K562 (cell line): ENCODE measurements around the gene ZBTB16. TPM values are rescaled to one million over a fixed set of nuclear protein-coding genes. Genes with fewer than 3 reads are reported as not detected.

Source experiments
- CHD7 ChIP-seq: fragments of 200-600 bp; sonication (generic); IDR thresholded peaks from one replicate; pipeline ENCODE4 v1.6.1; 2012; ENCODE audit warnings: mild to moderate bottlenecking, low read depth, low read length, inconsistent platforms
- EZH2 ChIP-seq: IDR thresholded peaks from 2 replicates; pipeline ENCODE4 v1.6.1; 2012; ENCODE audit warnings: low read depth, mild to moderate bottlenecking, inconsistent platforms, low read length, borderline replicate concordance
- GTF2A2 ChIP-seq: IDR thresholded peaks from 2 replicates; pipeline ENCODE4 v1.6.1; 2016; ENCODE audit warnings: mild to moderate bottlenecking, missing genetic modification characterization, missing compliant biosample characterization
- HDGF ChIP-seq: fragments of 450-650 bp; IDR thresholded peaks from 2 replicates; pipeline ENCODE4 v1.6.1; 2016
- JUND ChIP-seq, 2 experiments: IDR thresholded peaks; 2 replicates in 1 of 2; 3 replicates in 1 of 2; pipeline ENCODE4 v1.6.1; 2011; ENCODE audit warnings: borderline replicate concordance in 2 of 2, low read depth in 2 of 2, low read length in 2 of 2, improper control_type of control experiment in 1 of 2, missing biosample characterization in 1 of 2, missing genetic modification characterization in 1 of 2, missing genetic modification reagents in 1 of 2
- MAFF ChIP-seq: IDR thresholded peaks from 2 replicates; pipeline ENCODE4 v1.6.1; 2012; ENCODE audit warnings: low read length, improper control_type of control experiment
- MED1 ChIP-seq: sonication (generic); formaldehyde crosslinking; IDR thresholded peaks from 2 replicates; pipeline ENCODE4 v1.8.1; 2023; ENCODE audit warnings: missing genetic modification reagents, borderline replicate concordance
- THRA ChIP-seq: fragments of 450-650 bp; IDR thresholded peaks from 2 replicates; pipeline ENCODE4 v1.6.1; 2017; ENCODE audit warnings: mild to moderate bottlenecking, moderate library complexity
- polyA plus RNA-seq, 8 experiments: library from polyadenylated mRNA; depleted of rRNA in 4 of 8; stranded (reverse) in 5 of 8; unstranded in 3 of 8; fragments of >200 nt; fragmentation: Nextera tagmentation in 2 of 8; fragmentation: Illumina TruSeq in 1 of 8; extraction: Ambion mirVana in 2 of 8; extraction: Trizol in 1 of 8; gene quantifications; 2 replicates each; pipeline versions ENCODE4 v1.2.1 to v1.2.3, GENCODE V29; 2011 to 2014; ENCODE audit warnings: inconsistent platforms in 1 of 8, missing spikeins in 1 of 8
- total RNA-seq, 7 experiments: library from RNA; depleted of rRNA in 6 of 7; stranded (reverse); fragments of >200 nt in 6 of 7; fragmentation: Illumina TruSeq in 2 of 7; extraction: Trizol in 2 of 7; gene quantifications; 2 replicates each; pipeline versions ENCODE4 v1.2.1 to v1.2.3, GENCODE V29; 2011 to 2021; ENCODE audit warnings: low replicate concordance in 1 of 7
- TF ChIP-seq, protein P1 (sequence below): sonication (generic); formaldehyde crosslinking; IDR thresholded peaks from 2 replicates; pipeline ENCODE4 v1.8.1; 2023; ENCODE audit warnings: mild to moderate bottlenecking, missing genetic modification reagents, moderate library complexity
- TF ChIP-seq, protein P2 (sequence below): fragments of 250-450 bp; sonication (Bioruptor Pico); IDR thresholded peaks from 2 replicates; pipeline ENCODE4 v1.8.0; 2022; ENCODE audit warnings: inconsistent platforms

Gene ZBTB16
- total and polyA plus RNA-seq, 9 of the 15 experiments (the other 6 are each of a cell fraction or from before 2014, with no cell fraction given) = 0.06 to 0.40 (median 0.24) TPM; not detected in 4

- no peak for TF ChIP-seq CHD7
- no peak for TF ChIP-seq MED1
- no peak for TF ChIP-seq EZH2
- no peak for TF ChIP-seq HDGF
- TF ChIP-seq, protein P1, sequence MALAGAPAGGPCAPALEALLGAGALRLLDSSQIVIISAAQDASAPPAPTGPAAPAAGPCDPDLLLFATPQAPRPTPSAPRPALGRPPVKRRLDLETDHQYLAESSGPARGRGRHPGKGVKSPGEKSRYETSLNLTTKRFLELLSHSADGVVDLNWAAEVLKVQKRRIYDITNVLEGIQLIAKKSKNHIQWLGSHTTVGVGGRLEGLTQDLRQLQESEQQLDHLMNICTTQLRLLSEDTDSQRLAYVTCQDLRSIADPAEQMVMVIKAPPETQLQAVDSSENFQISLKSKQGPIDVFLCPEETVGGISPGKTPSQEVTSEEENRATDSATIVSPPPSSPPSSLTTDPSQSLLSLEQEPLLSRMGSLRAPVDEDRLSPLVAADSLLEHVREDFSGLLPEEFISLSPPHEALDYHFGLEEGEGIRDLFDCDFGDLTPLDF = no peak
- TF ChIP-seq MAFF = no peak
- TF ChIP-seq, protein P2, sequence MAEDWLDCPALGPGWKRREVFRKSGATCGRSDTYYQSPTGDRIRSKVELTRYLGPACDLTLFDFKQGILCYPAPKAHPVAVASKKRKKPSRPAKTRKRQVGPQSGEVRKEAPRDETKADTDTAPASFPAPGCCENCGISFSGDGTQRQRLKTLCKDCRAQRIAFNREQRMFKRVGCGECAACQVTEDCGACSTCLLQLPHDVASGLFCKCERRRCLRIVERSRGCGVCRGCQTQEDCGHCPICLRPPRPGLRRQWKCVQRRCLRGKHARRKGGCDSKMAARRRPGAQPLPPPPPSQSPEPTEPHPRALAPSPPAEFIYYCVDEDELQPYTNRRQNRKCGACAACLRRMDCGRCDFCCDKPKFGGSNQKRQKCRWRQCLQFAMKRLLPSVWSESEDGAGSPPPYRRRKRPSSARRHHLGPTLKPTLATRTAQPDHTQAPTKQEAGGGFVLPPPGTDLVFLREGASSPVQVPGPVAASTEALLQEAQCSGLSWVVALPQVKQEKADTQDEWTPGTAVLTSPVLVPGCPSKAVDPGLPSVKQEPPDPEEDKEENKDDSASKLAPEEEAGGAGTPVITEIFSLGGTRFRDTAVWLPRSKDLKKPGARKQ (CRISPR knock-in tag) = no peak
- TF ChIP-seq JUND (IDR thresholded peaks at IDR 0.05; ENCODE audit: borderline replicate concordance, low read depth, low read length) = peak; percentile 83
- TF ChIP-seq JUND (tag; IDR thresholded peaks at IDR 0.05; ENCODE audit: borderline replicate concordance, low read depth, low read length) = peak; percentile 55; the same call in 1 of the 3 replicates
- TF ChIP-seq THRA = no peak
- TF ChIP-seq GTF2A2 (tag) = no peak
Measured at GRCh38 chr11:114159802-114160632, 100.5 kb downstream of the ZBTB16 start (continued).
